GM15510 (cell line): ENCODE results near the gene MAPK4.

ENCODE experiments used
- POLR2A ChIP-seq: IDR thresholded peaks from 3 replicates; pipeline ENCODE4 v1.6.1; 2011; ENCODE audit warnings: borderline replicate concordance; ENCODE audit not compliant: insufficient read length; ENCODE audit errors: extremely low read depth

Gene MAPK4

DNA sequence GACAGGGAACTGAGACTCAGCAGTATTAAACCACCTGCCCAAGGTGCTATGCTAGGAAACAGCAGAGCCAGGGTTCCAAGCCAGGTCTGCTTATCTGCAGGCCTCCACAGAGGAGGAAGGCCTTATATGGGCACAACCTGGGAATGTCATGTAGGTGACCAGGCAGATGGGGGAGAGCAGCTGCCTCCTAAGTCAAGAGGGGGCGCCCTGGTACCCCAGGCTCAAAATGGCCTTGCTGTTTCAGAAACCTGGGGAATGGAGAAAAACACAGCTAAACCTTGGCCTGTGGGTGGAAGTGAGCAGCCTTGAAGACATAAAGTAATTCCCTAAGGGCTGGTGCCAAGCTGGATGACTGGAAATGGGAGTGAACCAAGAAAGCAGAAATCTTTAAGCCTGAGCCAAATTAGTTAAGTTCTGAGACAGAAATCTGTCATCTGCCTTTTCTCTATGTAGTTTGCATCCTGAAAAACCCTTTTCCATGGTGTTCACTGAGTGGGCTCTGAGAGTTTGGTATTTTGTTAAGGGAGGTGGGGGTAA lies 79.1 kb downstream of the MAPK4 start:
- TF ChIP-seq POLR2A: no peak

DNA sequence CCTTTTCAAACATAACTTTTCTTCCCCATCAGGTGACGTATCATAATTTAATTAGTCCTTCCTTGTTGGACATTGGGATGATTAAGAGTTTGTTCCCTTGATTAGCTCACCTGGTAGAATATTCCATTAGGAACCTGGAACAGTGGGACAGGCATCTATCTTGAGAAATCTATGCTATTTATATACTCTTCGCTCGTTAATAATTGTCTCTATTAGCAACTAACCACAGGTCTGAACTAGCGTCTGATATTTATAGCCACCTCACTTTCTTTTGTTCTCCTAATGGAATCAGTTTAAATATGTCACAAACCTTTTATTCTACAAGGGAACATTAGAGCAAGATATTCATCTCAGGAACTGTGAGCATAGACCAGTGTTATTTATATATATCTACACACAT lies 79.8 kb downstream of the MAPK4 start:
- TF ChIP-seq POLR2A: no peak

DNA sequence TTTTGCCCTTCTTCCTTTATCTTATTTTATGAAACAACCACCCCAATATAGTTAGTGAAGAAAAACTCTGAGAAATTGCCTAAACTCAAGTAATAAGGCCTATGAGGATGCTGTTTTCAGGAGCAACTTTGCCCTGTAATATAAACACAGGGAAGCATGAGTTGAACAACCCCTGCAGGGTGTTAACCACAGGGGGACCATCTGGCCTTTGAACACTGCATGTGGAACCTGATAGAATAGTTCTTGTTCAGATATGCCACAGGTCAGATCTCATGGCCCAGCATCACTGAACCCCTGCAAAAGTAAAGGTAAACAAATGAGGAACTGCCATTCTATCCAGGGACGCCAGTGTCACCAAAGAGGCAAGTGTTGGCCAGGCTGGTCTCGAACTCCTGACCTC lies 82.6 kb downstream of the MAPK4 start:
- no peak for TF ChIP-seq POLR2A

DNA sequence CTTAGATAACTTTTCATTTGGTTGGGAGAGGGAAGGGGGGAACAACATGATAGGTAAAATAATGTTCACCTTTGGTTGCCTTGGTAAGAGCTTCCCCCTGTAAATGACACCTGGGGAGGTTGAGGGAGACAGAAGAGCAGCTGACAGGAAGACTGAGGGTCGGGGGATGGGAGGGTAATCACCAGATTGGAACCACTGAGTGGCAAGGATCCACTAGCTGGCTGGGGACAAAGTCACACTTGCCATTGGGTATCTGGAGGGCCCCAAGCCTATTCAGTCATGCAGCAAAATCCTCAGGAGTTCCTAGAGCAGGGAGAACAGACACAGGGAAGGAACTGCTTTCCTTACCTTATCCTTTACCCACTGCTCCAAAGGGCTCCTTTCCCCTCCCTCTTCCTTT lies 84.3 kb downstream of the MAPK4 start:
- no peak for TF ChIP-seq POLR2A

DNA sequence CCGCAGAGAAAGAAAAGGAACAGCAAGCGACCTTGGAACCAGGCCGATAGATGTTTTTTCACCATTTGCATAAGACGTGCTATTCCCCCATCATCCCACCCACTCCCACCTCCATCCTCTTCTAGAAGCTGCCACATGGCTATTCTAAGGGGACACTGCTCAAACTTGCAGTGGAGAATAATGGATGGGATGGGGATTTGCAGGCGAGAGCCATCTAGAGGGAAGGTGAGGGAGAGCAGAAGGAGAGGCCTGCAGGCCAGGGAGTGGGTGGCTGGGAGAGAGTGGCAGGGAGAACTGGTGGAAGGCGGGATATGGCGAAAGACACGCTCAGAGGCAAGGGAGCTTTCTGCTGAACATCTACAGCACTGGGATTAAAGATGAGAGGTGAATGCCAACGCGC lies 84.9 kb downstream of the MAPK4 start:
- no peak for TF ChIP-seq POLR2A

DNA sequence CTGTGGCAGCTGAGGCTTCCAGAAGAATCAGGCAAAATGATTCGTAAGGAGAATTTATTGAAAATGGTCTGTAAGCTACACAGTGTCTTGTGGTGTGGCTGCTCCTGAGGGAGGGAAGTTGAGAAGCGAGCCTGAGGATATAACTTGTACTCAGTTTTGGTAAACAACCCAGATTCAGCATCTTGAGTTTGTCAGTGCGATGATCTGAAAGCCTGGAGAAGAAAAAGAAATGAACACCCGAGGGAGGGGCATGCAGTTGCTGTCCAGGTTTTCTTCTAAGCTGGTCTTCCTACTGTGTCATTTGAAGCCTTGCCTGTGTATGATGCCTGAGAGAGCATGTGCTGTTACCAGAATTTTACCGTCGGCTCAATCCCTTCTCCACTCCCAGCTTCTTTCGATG lies 87.3 kb downstream of the MAPK4 start:
- TF ChIP-seq POLR2A: no peak

DNA sequence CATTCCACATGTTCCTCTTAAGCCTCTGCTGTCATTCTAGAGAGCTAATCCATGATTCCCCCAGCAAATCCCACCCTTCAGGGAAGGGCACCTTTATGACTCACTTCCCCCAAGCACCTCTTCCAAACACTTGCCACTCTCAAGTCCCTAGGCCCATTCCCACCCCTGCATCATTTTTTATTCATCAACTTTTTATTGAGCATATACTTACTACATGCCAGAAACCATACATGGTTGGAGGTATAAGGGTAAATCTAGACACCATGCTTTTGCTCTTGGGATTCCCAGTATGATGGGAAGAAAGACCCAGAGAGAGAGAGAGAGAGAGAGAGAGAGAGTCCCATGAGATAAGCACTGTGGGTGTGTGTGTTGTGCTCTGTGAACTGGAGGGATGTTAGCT lies 87.9 kb downstream of the MAPK4 start:
- TF ChIP-seq POLR2A: no peak

DNA sequence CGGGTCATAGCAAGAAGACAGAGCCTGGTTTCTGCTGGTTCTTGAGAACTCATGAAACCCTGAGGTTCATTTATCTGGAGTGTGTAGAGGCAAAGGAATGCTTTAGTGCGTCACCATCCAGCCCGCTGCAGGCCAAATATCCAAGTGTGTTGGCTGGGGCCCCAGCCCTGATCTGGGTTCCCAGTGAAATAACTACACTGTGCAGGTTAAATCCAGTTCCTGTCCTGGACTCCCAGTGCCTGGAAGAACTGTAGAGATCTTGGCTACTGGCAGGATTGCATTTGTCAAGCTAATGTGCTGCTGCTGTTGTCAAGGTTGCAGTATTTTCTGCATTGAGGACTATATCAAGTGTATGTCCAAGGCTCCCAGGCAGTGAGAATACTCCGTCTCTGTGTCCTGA lies 89.9 kb downstream of the MAPK4 start:
- TF ChIP-seq POLR2A: no peak

DNA sequence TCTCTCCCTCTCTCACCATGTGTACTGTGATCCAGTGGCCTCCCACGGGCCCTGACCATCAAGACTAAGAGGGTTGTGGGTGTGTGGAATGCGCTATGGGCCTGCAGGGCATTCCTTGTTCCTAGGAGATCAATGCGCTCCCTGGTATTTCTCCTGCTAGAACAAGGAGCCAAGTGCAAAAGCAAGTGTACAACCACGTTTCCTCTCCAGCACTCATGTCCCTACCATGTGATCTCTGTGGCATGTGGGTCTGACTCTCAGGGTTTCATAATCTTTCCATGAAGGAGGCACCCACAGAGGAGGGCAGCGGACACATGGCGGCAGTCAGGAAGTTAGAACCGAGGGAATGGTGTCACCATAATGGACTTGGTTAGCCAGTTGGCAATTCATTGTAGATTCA lies 91.4 kb downstream of the MAPK4 start:
- TF ChIP-seq POLR2A: no peak

DNA sequence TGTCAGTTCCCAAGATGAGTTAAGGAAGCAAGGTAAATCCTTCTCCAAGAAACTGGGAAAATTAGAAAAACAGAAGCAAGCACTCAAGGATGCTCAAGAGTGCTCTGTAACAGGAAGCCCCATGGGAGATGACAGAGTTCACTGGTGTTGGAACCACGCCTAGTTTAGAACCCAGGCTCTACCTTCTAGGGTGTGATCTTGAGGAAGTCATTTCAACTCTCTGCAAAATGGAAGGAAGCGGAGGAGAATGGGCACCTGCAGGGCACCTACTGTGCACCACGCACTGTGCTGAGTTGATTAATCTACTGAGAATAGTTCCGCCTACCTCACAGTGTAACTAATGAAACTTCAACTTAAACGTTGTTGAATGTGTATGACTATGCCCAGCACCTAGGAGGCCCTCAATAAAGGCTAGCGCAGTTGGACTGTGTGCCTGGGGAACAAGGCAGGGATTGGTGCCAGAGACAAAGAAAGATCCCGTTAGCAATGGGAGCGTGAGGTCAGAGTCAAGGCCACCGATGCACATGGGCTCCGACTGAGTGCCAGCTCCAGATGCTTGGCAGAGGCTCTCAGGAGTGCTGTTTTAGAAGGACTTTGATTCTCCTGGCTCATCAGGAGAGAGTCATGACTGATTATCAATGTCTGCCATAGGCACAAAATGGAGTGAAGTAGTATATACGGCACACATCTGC lies 93.7 kb downstream of the MAPK4 start:
- TF ChIP-seq POLR2A: no peak

DNA sequence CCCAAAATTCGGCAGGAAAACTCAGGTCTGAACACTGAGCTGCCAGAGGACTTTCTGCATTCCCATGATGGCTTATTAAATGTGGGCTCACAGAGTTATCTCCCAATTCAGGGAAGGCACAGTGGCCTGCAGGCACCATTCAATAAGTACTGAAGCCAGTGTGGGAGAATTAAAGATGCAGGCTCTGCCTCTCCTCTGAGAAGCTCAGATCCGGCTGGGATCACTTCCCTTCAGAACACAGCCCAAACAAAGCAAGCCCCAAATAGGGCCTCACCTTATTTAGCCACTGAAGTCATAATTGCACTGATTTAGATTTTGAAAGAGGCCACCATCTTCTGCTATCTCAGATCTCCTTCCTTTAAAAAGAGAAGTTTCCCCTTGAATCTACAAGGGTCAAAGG lies 94.3 kb downstream of the MAPK4 start:
- TF ChIP-seq POLR2A: no peak

DNA sequence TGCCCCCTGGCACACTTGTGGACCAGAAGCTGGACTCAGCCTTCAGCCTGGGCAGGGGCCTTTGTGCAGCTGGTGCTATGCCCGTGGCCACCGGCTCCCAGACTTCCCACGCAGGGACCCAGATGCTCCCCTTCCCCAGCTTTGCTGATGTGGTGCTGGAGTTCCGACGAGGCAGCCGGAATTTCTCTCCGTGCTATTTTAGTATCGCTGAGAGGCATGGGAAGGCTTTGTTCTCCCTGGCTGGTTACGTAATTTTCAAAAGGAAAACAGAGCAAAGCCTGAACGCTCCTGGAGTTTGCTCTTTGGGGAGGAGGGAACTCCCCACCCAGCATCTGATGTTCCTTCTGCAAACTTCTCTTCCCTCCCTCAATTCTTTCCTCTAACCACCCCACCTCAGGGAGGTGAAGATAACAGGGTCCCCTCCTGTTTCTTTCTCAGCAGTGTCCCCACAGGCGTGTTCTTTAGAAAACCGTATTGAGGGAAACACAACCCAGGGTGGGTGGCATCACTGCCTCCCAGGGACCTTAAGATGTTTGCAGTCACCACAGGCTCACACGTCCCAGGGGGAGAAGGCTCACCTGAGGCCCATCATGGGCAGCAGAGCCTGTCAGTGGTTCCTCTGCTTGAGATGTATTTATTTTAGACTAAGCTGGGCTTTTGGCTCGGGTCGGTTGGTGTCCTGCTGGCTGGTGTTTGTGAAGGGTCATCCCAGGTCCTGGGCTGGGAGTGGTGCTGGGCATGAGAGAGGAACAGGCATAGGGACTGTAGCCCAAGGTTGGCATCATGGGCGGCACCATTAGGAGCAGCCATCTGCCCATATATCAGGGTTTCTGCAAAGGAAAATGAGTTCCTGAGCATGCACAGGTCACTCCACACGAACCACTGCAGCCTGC lies 95.0 kb downstream of the MAPK4 start:
- no peak for TF ChIP-seq POLR2A

DNA sequence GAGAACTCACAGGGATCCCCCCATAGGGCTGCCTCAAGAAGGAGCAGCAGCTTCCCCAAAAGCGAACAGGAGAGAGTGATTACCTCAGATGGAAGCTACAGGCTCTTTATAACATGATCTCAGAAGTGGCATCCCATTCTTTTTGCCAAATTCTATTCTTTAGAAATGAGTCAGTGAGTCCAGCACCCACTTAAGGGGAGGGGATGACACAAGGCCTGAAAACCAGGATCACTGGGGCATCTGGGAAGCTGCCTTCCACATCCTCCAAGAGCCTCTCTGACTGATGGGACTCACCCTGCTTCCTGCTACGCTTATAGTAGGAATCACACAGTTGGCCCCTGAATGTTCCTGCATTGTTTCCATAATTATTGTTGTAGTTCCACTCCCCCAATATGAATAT lies 96.5 kb downstream of the MAPK4 start:
- no peak for TF ChIP-seq POLR2A

DNA sequence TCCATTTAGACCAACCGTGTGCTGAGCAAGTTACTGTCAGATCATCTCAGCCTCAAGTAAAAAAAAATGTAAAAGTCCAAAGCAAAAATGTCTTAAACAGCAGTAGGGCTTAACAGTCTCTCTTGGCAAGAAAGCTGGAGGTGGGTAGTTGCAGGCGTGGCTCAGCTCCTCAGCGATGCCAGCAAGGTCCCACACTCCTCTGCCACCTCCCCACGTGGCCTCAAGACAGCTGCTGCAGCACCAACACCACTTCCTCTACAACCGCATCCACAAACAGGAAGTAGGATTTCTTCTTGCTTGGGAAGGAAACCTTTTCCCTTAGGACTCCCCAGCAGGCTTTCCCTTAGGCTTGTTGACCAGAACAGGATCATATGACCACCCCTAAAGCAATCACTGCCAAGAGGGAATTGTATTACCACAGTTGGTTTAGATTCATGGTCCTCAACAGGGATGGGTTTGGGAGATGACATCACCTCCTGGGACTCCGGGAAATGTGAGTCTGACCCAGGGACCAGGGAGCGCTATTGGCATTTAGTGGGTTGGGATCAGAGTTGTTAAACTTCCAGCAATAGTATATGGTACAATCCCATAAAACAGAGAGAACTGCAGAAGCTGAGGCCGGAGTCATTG lies 97.1 kb downstream of the MAPK4 start:
- no peak for TF ChIP-seq POLR2A

DNA sequence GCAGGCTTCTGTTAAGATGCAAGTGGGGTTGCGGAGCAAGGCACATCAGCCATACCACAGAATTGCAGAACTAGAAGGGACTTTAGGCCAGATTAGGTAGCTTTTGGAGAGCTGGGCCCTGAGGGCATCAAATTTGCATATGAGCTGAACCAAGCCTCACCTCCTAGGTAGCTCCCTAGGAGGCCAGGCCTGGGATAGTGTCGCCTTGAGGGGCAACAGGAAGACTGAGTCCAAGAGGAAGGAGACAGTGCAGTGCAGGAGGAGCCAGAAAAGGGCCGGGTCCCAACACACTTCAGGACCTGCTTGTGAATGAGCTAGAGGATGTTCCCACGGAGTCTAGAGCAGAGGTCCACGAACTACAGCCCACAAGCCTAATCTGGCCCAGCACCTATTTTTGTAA lies 98.7 kb downstream of the MAPK4 start:
- TF ChIP-seq POLR2A: no peak
